ENCODE data around the gene NR0B2.
"Not testable (repeated sequence)": the region's sequence is repeated elsewhere in the genome, so short reads cannot be mapped to it uniquely, and the experiment has no call there.

NR0B2 gene
- total RNA-seq, result 0 to 0.05 (median 0) reads per million in 18 experiments

GRCh38 chr1:26913754-26914619, at the start of gene NR0B2:
TSS of gene NR0B2 (minus strand) at chr1:26913975. CDS start at chr1:26913940, 35 bp downstream.
- no peak for DNase-seq

GRCh38 chr1:26961826-26962225, 48.1 kb upstream of the NR0B2 start:
- DNase-seq, result no peak

- DNase-seq, result no peak
Measured at GRCh38 chr1:26960625-26960966, 46.8 kb upstream of the NR0B2 start.

GRCh38 chr1:26959722-26960624, 46.2 kb upstream of the NR0B2 start, which contains the start of gene KDF1:
TSS of gene KDF1 (minus strand) at chr1:26960468. CDS start at chr1:26952380, 8,088 bp downstream.
- no peak for DNase-seq

- DNase-seq, result no peak
Measured at GRCh38 chr1:26959270-26959669, 45.5 kb upstream of the NR0B2 start.

- DNase-seq, result no peak
Measured at GRCh38 chr1:26957306-26957705, 43.5 kb upstream of the NR0B2 start.

GRCh38 chr1:26956321-26956720, 42.5 kb upstream of the NR0B2 start:
- DNase-seq, result no peak

- no peak for DNase-seq
Measured at GRCh38 chr1:26953374-26953773, 39.6 kb upstream of the NR0B2 start.

- no peak for DNase-seq
Measured at GRCh38 chr1:26951821-26952497, 38.2 kb upstream of the NR0B2 start.

GRCh38 chr1:26951216-26951615, 37.4 kb upstream of the NR0B2 start:
- DNase-seq, result no peak

GRCh38 chr1:26950602-26951001, 36.8 kb upstream of the NR0B2 start:
- DNase-seq, result no peak

- no peak for DNase-seq
Measured at GRCh38 chr1:26949926-26950319, 36.1 kb upstream of the NR0B2 start.

- no peak for DNase-seq
Measured at GRCh38 chr1:26949266-26949925, 35.6 kb upstream of the NR0B2 start.

GRCh38 chr1:26948725-26949057, 34.9 kb upstream of the NR0B2 start:
- not testable (repeated sequence) for DNase-seq

- no peak for DNase-seq
Measured at GRCh38 chr1:26946270-26946669, 32.5 kb upstream of the NR0B2 start.

GRCh38 chr1:26945728-26946127, 32.0 kb upstream of the NR0B2 start:
- no peak for DNase-seq

- DNase-seq, result no peak
Measured at GRCh38 chr1:26945138-26945537, 31.4 kb upstream of the NR0B2 start.

- DNase-seq, result no peak
Measured at GRCh38 chr1:26942656-26943055, 28.9 kb upstream of the NR0B2 start.

- DNase-seq, result no peak
Measured at GRCh38 chr1:26941311-26941710, 27.5 kb upstream of the NR0B2 start.

GRCh38 chr1:26938659-26939025, 24.9 kb upstream of the NR0B2 start:
- DNase-seq, result no peak

GRCh38 chr1:26938004-26938658, 24.4 kb upstream of the NR0B2 start:
- DNase-seq, result peak; percentile 53 to 75

GRCh38 chr1:26936823-26937222, 23.0 kb upstream of the NR0B2 start:
- no peak for DNase-seq
